T-helper 22 cell (primary cell): ENCODE results near the gene GSPT1.
A peak's percentile ranks its signal among the peaks of the same experiment; 100 is the strongest.
"Not testable (repeated sequence)": the region's sequence is repeated elsewhere in the genome, so short reads cannot be mapped to it uniquely, and the experiment has no call there.

Source experiments
- DNase-seq: peaks from one replicate; pipeline ENCODE4 v3.0.0-alpha.2; 2020; ENCODE audit warnings: low read depth

GSPT1 gene

GRCh38 chr16:11857161-11857560, 58.6 kb downstream of the GSPT1 start:
- DNase-seq: no peak

DNA sequence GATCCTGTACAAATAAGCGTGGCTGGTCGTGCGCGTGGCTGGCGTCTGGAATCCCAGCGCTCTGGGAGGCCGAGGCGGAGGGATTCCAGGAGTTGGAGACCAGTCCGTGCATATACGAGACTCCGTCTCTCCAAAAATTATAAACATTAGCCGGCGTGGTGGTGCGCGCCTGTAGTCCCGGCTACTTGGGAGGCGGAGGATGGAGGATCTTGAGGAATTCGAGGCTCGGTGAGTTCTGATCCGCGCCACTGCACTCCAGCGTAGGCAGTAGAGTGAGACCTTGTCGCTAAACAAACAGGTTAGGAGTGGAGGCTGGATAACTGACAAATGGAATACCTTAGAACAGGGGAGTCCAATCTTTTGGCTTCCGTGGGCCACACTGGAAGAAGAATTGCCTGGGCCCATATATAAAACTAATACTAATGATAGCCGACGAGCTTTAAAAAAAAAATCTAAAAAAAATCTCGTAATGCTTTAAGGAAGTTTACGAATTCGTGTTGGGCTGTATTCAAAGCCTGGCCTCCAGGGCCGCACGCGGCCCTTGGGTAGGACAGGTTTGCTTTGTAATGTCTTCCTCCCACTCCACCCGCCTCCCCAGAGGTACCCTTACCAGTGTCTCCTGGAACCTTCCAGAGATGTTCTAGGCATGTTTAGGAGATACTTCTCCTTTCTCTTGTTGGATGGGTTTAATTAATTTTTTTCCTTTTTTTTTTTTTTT, 63.5 kb downstream of the GSPT1 start:
- DNase-seq: no peak

GRCh38 chr16:11851294-11852091, 64.3 kb downstream of the GSPT1 start, which contains the start of gene RSL1D1:
TSS of gene RSL1D1 (minus strand) at chr16:11851542. CDS start at chr16:11851512, 30 bp downstream.
- peak; percentile 81 for DNase-seq

DNA sequence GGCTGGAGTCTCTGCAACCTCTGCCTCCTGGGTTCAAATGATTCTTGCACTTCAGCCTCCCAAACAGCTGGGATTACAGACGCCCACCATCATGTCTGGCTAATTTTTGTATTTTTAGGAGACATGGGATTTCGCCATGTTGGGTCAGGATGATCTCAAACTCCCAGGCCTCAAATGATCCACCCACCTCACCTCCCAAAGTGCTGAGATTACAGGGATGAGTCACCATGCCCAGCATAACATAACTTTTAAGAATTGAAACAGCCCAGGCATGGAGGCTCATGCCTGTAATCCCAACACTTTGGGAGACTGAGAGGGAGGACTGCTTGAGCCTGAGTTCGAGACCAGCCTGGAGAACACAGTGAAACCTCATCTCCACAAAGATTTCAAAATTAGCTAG, 66.9 kb downstream of the GSPT1 start:
- DNase-seq: no peak

- DNase-seq: no peak
Measured at GRCh38 chr16:11844499-11844898, 71.3 kb downstream of the GSPT1 start.

- DNase-seq: no peak
Measured at GRCh38 chr16:11843861-11844260, 71.9 kb downstream of the GSPT1 start.

DNA sequence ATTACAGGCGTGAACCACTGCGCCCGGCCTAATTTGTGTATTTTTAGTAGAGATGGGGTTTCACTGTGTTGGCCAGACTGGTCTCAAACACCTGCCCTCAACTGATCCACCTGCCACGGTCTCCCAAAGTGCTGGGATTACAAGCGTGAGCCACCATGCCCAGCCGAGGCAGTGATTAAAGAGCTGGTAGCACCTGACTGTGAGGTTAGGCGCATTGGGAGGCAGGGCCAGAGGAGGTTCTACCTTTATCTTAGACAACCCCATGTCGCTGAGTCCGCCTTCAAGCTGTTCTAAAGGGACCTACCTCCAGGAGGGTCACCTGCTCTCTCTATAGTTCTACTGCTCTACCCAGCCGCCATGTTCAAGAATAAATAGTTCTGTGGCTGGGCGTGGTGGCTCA, 72.5 kb downstream of the GSPT1 start:
- DNase-seq: no peak

DNA sequence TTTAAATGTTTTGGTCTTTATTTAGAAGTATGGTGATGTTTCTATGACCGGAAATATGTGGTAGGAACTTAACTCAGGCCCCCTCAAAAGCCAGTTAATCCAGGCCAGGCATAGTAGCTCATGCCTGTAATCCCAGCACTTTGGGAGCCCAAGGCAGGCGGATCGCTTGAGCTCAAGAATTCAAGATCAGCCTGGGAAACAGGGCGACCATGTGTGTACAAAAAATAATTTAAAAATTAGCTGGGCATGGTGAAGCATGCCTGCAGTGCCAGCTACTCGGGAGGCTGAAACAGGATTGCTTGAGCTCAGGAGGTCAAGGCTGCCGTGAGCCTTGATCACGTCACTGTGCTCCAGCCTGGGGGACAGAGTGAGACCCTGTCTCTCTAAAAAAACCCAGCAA, 74.7 kb downstream of the GSPT1 start:
- no peak for DNase-seq

DNA sequence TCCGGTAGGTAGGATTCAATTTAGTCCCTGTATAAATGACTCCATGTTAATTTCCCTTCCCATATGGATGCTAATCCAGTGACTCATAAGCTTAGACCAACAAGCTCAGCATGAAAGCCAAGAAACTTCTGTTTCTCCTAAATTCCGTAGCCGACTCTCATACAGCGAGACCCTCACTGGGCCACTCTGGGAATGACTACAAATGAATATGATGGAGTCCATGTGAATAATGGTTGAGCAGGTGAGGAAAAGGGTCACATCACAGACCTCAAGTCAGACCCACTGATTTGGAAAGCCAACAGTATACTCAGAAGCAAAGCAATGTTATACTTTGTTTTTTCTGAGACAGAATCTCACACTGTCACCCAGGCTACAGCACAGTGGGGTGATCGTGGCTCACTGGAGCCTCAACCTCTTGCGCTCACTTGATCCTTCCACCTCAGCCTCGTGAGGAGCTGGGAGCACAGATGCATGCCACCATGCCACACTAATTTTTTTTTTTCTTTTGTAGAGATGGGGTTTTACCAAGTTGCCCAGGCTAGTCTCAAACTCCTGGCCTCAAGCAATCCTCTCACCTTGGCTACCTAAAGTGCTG, 79.0 kb downstream of the GSPT1 start:
- DNase-seq: no peak

- DNase-seq: no peak
Measured at GRCh38 chr16:11835891-11836649, 79.7 kb downstream of the GSPT1 start.

GRCh38 chr16:11835309-11835708, 80.4 kb downstream of the GSPT1 start:
- no peak for DNase-seq

DNA sequence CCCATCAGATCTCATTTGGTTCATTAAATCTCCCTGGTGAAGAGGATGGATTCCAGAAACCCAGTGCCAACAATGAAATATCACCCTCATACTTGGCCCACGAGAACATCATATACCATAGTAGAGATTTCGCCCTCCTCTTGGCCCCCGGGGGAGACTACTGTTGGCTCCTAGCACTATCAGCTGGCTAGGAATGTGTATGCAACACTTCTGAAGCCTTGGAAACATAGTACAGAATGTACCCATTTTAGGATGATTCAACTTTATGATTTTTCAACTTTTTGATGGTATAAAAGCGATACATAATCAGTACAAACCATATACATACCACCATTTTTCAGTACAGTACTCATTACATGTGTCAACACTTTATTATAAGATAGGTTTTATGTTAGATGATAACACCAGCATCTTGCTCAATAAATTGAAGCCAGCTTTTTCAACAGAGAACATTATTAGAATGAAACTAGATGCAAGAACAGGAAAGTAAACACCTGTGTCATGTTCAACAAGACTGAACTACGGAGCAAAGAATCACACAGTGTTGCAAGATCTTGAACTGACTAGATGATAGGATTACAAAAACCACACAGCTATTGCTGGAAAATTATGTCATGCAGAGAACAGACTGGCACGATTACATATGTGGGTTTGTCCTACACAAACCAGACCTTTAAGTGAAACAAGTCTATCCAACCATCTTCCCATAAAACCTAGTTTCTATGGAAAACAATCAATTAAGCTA, 81.6 kb downstream of the GSPT1 start:
- no peak for DNase-seq

GRCh38 chr16:11828696-11829095, 87.1 kb downstream of the GSPT1 start:
- DNase-seq: no peak

DNA sequence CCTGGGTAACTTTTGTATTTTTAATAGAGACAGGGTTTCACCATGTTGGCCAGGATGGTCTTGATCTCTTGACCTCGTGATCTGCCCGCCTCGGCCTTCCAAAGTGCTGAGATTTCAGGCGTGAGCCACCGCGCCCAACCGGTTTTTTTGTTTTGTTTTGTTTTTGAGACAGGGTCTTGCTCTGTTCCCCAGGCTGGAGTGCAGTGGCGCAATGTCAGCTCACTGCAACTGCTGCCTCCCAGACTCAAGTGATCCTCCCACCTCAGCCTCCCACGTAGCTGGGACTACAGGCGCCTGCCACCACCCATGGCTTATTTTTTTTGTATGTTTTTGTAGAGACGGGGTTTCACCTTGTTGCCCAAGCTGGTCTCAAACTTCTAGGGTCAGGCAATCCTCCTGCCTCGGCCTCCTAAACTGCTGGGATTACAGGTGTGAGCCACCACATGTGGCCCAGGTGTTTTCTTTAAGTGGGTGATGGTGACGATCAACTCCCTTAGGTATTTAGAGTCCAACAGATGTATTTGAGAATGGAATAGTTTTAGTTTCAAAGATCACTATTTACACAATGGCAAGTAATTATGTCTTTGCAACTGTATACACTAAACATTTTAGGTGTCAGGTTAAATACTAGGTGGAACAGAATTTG, 90.1 kb downstream of the GSPT1 start:
- not testable (repeated sequence) for DNase-seq

DNA sequence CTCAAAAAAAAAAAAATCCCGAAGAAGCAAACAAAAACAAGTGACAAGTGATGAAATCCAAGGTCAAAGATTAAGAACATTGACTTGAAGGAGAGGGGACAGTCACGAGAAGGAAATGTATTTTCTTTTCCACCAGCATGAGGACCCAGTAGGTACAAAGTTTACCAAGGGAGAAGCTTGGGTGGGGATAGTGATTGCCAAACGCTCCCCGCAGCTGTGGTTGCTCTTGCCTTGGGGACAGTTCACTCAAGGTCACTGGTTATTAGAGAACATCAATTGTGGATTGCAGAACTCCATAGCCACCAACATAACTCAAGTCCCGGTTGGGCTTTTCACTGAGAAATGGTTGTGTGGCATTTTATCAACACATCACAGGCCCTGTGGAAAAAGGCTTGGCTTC, 91.4 kb downstream of the GSPT1 start:
- no peak for DNase-seq

GRCh38 chr16:11823645-11824044, 92.1 kb downstream of the GSPT1 start:
- DNase-seq: not testable (repeated sequence)

- no peak for DNase-seq
Measured at GRCh38 chr16:11819798-11820197, 96.0 kb downstream of the GSPT1 start.

DNA sequence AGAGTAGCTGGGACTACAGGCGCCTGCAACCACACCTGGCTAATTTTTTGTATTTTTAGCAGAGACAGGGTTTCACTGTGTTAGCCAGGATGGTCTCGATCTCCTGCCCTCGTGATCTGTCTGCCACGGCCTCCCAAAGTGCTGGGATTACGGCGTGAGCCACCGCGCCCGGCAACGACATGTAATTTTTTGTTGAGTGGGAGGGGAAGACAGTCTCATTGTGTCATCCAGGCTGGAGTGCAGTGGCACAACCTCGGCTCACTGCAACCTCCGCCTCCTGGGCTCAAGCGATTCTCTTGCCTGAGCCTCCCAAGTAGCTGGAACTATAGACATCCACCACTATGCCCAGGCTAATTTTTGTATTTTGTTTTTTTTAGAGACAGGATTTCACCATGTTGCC, 96.8 kb downstream of the GSPT1 start:
- DNase-seq: not testable (repeated sequence)
